Prostate gland (tissue), 2 donors: Measurements from ENCODE around the gene CROCC2.

Experiments
- CTCF ChIP-seq, 4 experiments: fragments of 200-600 bp in 2 of 4; fragments of 450-650 bp in 2 of 4; sonication (generic) in 2 of 4; IDR thresholded peaks; 1 replicate in 3 of 4; 2 replicates in 1 of 4; pipeline ENCODE4 v1.5.1; 2016 to 2019; ENCODE audit warnings: antibody characterized with exemption in 4 of 4, mild to moderate bottlenecking in 2 of 4, moderate library complexity in 2 of 4
- POLR2A ChIP-seq: fragments of 450-650 bp; IDR thresholded peaks from one replicate; pipeline ENCODE4 v1.6.1; 2016; ENCODE audit warnings: antibody characterized with exemption, mild to moderate bottlenecking
- POLR2AphosphoS5 ChIP-seq: sonication (generic); formaldehyde crosslinking; IDR thresholded peaks from one replicate; pipeline ENCODE4 v1.6.1; 2017; ENCODE audit warnings: antibody characterized with exemption

- TF ChIP-seq CTCF (IDR thresholded peaks at IDR 0.05): no peak
- TF ChIP-seq POLR2A: no peak
- no peak for TF ChIP-seq POLR2AphosphoS5
These were observed 26.6 kb downstream of the CROCC2 start for GRCh38 chr2:240932724-240933047.
